GM12878 (cell line): ENCODE measurements around the gene SETD1A.

Source experiments
- CTCF ChIP-seq, 3 experiments: IDR thresholded peaks in 2 of 3; conservative IDR thresholded peaks in 1 of 3; 2 replicates each; pipeline ENCODE4 v1.5.1; 2011; ENCODE audit warnings: low read depth in 3 of 3, low read length in 3 of 3, mild to moderate bottlenecking in 3 of 3, control low read depth in 2 of 3, moderate library complexity in 2 of 3, inconsistent platforms in 1 of 3, mixed read lengths in 1 of 3; ENCODE audit not compliant: control insufficient read depth in 2 of 3, insufficient read depth in 1 of 3; ENCODE audit errors: extremely low read depth in 1 of 3
- FOXM1 ChIP-seq: IDR thresholded peaks from 2 replicates; pipeline ENCODE4 v1.6.1; 2012; ENCODE audit warnings: low read depth, mild to moderate bottlenecking, inconsistent platforms, low read length, moderate library complexity
- POLR2A ChIP-seq: IDR thresholded peaks from 2 replicates; pipeline ENCODE4 v1.6.1; 2011; ENCODE audit warnings: low read depth, mild to moderate bottlenecking, low read length
- RCOR1 ChIP-seq: conservative IDR thresholded peaks from 2 replicates; pipeline ENCODE4 v1.6.1; 2012; ENCODE audit warnings: low read depth, low read length, improper control_type of control experiment
- SREBF2 ChIP-seq: IDR thresholded peaks from 2 replicates; pipeline ENCODE4 v1.6.1; 2012; ENCODE audit warnings: mild to moderate bottlenecking, low read length
- USF1 ChIP-seq: IDR thresholded peaks from 2 replicates; pipeline ENCODE4 v1.6.1; 2011; ENCODE audit warnings: borderline replicate concordance, low read depth, mild to moderate bottlenecking, moderate library complexity, mixed read lengths, low read length; ENCODE audit not compliant: insufficient read depth; ENCODE audit errors: extremely low read length

GRCh38 chr16:30951750-30952149, 5.8 kb upstream of the SETD1A start:
- TF ChIP-seq POLR2A = no peak
- no peak for TF ChIP-seq CTCF (IDR thresholded peaks at IDR 0.05 in 2 of 3, conservative IDR thresholded peaks at IDR 0.05 in 1 of 3; ENCODE audit: control insufficient read depth in 2 of 3, extremely low read depth in 1 of 3, insufficient read depth in 1 of 3, low read depth in 3 of 3, low read length in 3 of 3)
- no peak for TF ChIP-seq SREBF2
- no peak for TF ChIP-seq USF1
- TF ChIP-seq FOXM1 = no peak
- TF ChIP-seq RCOR1 = no peak
